NOMO-1 treated with DMSO at 0.1 percent for 48 hours (cell line): ENCODE data around the gene C6orf118.

Experiments used
- DNase-seq: peaks from one replicate; lab custom pipeline; 2025; ENCODE audit not compliant: unreplicated experiment; lab: John Stamatoyannopoulos, UW

Gene C6orf118

DNA sequence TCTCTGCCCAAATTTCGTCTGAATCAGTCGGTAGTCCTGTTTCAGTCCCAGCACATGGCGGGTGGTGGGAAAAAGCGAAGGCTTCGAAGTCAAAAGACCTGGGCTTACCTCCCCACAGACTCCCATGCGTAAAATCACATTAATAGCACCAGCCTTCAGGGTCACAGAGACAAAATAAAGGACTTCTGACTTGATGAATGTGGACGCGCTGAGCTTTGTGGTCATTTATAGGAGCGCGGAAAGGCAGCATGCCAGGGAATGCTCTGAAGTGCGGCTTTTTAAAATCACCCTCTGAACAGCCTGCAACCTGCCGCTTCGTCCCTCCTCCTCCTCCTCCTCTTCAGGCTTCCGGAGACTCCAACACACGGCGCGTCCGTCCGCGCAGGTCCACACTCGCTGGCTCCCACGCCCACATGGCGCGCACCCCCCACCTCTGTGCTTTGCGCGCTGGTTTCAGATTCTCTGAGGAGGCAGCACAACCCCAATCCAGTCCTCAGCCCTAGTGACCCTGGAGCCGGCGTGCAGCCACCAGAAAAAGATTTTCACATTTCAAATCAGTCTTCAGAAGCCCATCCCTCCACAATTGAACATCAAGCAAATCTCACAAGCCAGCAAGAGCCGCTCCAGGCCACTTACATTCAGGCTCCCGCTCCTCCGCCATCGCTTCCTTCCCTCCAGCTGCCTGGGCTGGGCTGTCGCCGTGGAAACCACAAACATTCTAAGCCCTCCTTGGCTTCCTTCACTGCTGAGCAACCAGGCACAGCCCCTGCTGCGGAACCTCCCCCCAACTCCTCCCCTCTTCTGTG, at the start of gene C6orf118:
Gene C6orf118, minus strand, starts transcription at position 680 of the 806 bp plus-strand sequence. Its CDS starts 19 bp downstream, at position 661.
- no peak for DNase-seq

GRCh38 chr6:165345700-165346099, 36.3 kb upstream of the C6orf118 start:
- DNase-seq: no peak

GRCh38 chr6:165340532-165340931, 31.1 kb upstream of the C6orf118 start:
- DNase-seq: no peak

DNA sequence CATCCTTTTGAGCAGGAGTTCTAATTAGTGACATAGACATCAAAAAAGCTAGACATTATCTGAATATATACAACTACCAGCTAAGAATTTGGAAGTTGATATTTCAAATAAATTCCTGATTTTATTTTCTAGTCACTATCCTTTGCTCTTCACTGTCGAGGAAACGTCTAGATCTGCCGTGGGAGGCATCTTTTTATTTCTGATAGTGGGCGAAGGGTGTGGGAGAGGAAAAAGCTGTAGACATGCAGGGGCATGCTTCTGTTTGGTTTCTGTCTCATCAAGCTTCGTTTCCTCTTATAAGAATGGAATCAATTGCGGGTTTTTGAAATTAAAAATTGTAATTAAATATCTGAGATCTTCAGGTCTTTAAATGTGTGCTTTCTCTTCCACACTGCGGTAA, 16.2 kb upstream of the C6orf118 start:
- no peak for DNase-seq

DNA sequence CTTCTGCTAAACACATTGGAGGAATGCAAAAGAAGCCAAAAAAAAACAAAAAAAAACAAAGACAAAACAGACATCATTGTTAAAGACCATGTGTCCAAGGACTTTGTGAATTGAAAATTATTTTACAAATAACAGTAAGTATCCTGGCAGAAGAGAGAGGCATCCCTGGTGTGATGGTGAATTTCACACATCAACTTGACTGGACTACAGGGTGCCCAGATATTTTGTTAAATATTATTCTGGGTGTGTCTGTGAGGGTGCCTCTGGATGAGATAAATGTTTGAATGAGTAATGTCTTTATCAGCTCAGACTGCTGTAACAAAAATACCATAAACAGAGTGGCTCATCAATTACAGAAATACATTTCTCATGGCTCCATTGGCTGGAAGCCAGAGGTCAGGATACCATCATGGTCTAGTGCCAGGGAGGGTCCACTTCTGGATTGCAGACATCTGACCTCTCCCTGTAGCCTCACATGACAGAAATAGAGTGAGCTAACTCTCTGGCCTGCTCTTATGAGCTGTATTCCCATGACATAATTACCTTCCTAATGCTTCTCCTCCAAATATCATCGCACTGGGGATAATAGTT, 12.2 kb upstream of the C6orf118 start:
- no peak for DNase-seq

DNA sequence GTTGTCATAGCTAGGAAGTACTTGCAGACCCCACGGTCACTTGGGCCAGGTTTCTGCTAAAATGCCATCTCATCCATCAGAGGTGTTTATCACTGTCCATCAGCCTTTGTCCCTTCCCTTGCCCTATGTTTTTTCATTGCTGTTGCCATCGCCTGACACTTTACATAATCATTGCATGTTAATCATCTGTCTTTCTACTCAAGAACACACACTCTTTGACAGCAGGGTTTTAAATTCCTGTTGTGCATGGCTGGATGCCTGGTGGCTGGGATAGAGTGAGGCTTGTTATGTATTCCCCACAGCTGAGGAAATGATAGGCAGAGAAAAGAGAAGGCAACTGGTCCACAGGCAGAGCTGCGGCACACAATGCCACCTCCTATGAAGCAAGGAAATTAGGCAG, 11.7 kb upstream of the C6orf118 start:
- DNase-seq: no peak

DNA sequence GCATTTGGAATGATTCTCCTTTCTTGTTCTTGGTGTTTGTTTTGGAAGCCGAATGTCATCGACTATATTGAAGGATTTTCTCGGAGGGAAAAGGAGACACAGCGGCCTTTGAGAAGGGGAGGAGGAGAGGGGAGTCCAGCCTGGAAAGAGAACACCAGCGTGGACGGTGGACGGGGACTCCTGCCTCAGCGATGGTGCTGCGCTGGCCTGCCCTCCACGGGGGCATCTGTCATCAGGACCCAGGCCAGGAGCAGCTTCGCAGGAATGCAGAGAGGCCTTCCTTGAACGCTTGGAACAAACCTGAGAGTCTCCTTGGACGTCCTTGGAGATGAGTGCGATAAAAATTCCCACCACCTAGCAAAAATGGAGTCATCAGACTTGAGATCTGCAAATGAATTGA, 8.3 kb upstream of the C6orf118 start:
- no peak for DNase-seq

GRCh38 chr6:165306955-165307354, 2.5 kb downstream of the C6orf118 start:
- no peak for DNase-seq

GRCh38 chr6:165301372-165302246, 7.8 kb downstream of the C6orf118 start:
- DNase-seq: no peak

GRCh38 chr6:165300422-165300936, 8.9 kb downstream of the C6orf118 start:
- no peak for DNase-seq

GRCh38 chr6:165298875-165299274, 10.5 kb downstream of the C6orf118 start:
- DNase-seq: no peak

DNA sequence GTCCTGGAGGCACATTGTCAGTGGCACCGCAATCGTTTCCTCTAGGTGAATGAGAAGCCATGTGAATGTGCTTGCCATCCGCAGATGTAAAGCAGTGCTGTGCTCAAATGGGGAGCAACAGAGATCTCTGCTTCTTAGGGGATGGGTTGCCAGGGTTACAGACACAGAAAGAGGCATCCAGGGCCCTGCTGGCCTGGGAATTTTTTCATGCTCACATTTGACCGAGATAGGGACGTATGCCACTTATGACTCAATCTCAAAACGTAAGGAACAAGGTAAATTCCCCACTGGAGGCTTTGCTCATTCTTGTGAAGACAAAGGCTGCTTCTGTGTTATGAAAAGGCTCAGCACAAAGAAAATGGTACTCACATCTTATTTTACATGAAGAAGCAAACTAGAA, 11.0 kb downstream of the C6orf118 start:
- DNase-seq: no peak

GRCh38 chr6:165292657-165293056, 16.7 kb downstream of the C6orf118 start:
- DNase-seq: no peak

- DNase-seq: no peak
Observed at GRCh38 chr6:165274611-165275010, 34.8 kb downstream of the C6orf118 start.

DNA sequence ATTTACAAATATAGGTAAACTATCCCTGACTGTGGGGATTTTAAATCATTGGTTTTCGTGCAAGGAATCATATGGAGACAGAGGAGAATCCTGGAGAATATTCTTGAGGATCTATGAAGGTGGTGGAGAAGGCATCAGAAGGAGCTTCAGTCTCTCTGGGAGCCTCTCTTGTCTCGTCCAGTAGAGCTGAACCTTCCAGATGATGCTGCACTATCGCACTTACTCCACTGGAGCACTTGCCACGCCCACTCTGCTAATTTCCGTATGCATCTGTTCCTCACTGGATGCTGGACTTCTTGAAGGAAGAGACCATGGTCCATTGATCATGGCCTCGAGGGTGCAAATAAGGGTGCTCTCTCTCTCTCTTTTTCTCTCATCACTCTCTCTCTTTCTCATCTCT, 36.8 kb downstream of the C6orf118 start:
- no peak for DNase-seq

DNA sequence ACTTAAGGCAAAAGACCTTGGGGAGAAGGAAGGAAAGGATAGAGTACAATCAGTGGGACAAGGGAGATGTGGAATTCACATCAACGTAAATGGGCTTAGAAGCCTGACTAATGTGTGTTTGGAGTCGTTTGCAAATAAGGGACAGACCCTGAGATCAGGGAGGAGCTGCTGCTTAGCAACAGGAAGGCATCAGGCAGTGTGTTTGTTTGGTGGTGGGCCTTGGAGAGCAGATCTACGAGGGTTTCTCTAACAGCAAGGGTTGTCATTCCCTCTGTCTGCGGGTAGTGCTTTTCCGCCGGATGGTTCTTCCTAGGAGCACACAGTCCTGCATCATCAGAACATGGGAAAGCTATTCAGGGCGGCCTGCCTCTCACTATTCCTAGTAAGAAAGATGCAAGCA, 40.4 kb downstream of the C6orf118 start:
- DNase-seq: no peak

DNA sequence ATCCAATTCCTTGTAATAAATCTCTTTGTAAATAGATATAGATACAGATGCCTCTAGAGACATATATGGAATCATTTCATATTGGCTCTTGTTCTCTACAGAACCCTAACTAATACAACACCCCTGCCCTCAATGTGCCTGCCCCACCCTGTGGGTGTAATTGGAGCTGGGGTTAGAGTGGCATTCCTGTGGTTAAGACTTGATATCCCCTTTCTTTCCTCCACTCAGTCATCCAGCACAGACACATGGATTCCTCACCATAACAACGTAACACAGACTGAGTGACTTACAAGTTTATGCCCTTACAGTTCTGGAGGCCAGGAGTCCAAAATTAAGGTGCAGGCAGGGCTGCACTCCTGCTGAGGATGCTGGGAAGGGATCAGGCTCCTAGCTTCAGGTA, 42.8 kb downstream of the C6orf118 start:
- no peak for DNase-seq

GRCh38 chr6:165266191-165266590, 43.2 kb downstream of the C6orf118 start:
- no peak for DNase-seq

DNA sequence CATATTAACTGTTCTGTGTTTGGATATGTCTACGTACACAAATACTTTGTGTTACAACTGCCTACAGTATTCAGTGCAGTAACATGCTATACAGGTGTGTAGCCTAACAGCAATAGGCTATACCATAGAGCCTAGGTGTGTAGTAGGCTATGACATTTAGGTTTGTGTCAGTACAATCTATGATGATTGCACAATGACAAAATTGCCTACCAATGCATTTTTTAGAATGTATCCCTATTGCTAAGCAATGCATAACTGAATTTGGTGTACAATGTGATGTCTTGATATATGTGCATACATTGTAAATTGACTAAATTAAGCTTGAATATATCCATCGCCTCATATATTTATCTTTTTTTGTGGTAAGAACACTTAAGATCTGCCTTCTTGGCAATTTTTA, 48.9 kb downstream of the C6orf118 start:
- DNase-seq: no peak

- DNase-seq: no peak
Observed at GRCh38 chr6:165249808-165250207, 59.6 kb downstream of the C6orf118 start.

- no peak for DNase-seq
Observed at GRCh38 chr6:165245701-165246100, 63.7 kb downstream of the C6orf118 start.
